ENCODE measurements around the gene FNDC1. TPM values are rescaled to one million over a fixed set of nuclear protein-coding genes. Genes with fewer than 3 reads are reported as not detected.

FNDC1 gene
- total and polyA plus RNA-seq, 8 donors = 0.21 to 3.7 (median 0.79) TPM

DNA sequence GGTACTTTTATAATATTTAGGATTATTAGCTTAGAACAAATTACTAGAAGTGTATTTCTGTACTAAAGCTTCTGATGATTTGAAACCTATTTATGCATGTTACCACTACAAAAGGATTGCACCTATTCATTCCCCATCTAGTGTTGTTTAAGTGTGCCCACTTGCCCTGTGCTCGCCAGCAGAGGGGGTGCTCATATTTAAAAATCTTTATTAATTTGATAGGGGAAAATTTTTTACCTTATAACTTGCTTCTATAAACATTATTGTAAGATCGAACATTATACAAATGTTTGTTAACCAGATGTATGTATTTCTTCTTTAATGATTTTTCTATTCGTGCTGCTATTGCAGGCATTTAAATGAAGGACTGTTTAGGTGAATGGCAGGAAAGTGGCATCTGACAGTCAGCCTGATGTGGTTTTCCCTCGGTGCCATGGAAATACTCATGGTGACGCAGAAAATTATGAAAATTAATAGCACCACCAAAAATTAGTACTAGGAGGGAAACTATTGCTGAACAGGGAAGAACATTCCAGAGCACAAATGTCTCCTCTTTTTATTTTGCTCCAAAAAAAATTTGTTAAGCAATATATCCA is 44.1 kb upstream of the FNDC1 start:
- H3K36me3 ChIP-seq = no peaks in the 10 kb centered on the region

DNA sequence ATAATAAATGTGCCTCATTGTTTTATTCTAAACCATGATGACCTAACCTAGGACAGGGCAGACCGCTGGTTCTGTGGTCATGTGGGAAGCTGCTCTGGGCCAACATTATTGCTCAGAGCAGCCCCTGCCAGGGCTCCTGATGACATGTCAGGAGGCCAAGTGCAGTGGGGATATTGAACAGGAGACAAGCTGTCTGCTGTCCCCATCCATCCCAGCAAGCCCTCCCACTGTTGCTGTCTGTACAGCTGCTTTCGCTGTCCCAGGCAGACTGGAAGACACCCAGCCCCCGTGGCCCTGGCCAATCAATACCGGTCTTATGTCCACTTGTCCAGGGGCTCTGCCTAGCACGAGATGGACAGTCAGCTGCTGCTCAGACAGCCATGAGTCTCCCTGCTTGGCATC is 43.2 kb upstream of the FNDC1 start:
- Histone ChIP-seq H3K9me3 (no peaks in the 10 kb centered on the region), H3K27ac (no peak overlapping the region), H3K4me3 (no peak overlapping the region), H3K36me3 (no peaks in the 10 kb centered on the region), H3K4me1 (no peaks in the 10 kb centered on the region), H3K27me3 (no peaks in the 10 kb centered on the region)
- FAIRE-seq = no peak
- no peak for DNase-seq
- WGBS, 2 donors = 67 to 70% methylated on average over 5 of the region's 5 CpGs
- no peak for ATAC-seq
- TF ChIP-seq, protein P1, sequence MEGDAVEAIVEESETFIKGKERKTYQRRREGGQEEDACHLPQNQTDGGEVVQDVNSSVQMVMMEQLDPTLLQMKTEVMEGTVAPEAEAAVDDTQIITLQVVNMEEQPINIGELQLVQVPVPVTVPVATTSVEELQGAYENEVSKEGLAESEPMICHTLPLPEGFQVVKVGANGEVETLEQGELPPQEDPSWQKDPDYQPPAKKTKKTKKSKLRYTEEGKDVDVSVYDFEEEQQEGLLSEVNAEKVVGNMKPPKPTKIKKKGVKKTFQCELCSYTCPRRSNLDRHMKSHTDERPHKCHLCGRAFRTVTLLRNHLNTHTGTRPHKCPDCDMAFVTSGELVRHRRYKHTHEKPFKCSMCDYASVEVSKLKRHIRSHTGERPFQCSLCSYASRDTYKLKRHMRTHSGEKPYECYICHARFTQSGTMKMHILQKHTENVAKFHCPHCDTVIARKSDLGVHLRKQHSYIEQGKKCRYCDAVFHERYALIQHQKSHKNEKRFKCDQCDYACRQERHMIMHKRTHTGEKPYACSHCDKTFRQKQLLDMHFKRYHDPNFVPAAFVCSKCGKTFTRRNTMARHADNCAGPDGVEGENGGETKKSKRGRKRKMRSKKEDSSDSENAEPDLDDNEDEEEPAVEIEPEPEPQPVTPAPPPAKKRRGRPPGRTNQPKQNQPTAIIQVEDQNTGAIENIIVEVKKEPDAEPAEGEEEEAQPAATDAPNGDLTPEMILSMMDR (IDR thresholded peaks at IDR 0.05) = no peak
- intact Hi-C loops (cut with DNase I) = no loop called here

More for the DNA sequence above, 44.1 kb upstream of the FNDC1 start:
- Histone ChIP-seq H3K4me3 (no peak overlapping the region), H3K27me3 (no peaks in the 10 kb centered on the region), H3K4me1 (no peaks in the 10 kb centered on the region), H3K9me3 (no peaks in the 10 kb centered on the region), H3K27ac (no peak overlapping the region)
- DNase-seq = no peak
- WGBS, 2 donors = 74 to 81% methylated on average over 5 of the region's 5 CpGs
- no peak for ATAC-seq
- no peak for FAIRE-seq
- intact Hi-C loops (cut with DNase I) = no loop called here
- TF ChIP-seq, protein P1 (IDR thresholded peaks at IDR 0.05) = no peak

DNA sequence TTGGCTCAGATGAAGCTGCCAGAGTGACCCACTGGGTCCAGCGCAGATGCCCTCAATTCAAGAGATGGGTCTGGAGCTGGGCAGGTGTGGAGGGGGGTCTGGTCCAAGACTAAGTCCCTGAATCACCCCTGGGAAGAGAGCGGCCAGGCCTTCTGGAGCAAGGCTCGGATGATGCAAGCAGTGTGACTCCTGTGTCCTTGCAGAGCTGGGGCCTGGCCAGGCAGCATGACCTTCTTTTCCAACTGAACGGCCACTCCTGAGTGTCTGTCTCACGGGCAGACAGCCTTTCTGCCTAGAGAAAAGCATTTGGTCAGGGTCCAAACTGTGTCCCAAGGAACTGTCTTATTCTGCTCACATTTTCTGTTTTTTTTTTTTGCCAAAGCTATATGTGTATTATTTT is 42.6 kb upstream of the FNDC1 start:
- intact Hi-C loops (cut with DNase I) = no loop called here
- FAIRE-seq (no peak), DNase-seq (peak in 1 of 6 donors; percentile 26), ATAC-seq (peak in 3 of 4 donors; percentile 48 to 56 (median 50))
- H3K9me3 ChIP-seq = no peaks in the 10 kb centered on the region
- no peaks in the 10 kb centered on the region for H3K36me3 ChIP-seq
- TF ChIP-seq, protein P1 (IDR thresholded peaks at IDR 0.05) = no peak
- no peak overlapping the region for H3K4me3 ChIP-seq
- no peak overlapping the region for H3K27ac ChIP-seq
- 52 to 58% methylated on average over 5 of the region's 5 CpGs for WGBS, 2 donors
- H3K4me1 ChIP-seq = no peaks in the 10 kb centered on the region
- no peaks in the 10 kb centered on the region for H3K27me3 ChIP-seq

DNA sequence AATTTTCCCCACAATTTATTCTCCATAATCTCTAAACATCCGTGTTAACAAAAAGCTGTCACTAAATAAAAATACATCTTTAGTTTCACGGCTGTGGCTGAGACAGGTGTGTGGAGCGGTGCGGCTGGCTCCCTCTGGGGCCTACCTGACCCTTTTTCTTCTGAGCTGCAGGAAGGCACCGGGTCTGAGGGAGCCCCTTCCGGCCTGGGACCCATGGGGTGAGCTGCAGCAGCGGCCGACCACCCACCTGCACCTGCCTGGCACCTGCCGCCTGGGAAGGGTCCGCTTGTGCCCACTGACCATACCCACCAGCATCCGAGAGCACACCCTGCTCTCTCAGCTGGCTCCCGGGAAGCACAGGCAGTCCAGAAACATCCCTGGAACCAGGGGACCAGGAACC is 41.5 kb upstream of the FNDC1 start:
- no peaks in the 10 kb centered on the region for H3K4me1 ChIP-seq
- intact Hi-C loops (cut with DNase I) = no loop called here
- FAIRE-seq = no peak
- H3K27me3 ChIP-seq = no peaks in the 10 kb centered on the region
- ATAC-seq = no peak
- H3K36me3 ChIP-seq = no peaks in the 10 kb centered on the region
- 85 to 89% methylated on average over 12 of the region's 12 CpGs for WGBS, 2 donors
- no peaks in the 10 kb centered on the region for H3K9me3 ChIP-seq
- TF ChIP-seq, protein P1 (IDR thresholded peaks at IDR 0.05) = no peak
- DNase-seq = no peak
- no peak overlapping the region for H3K27ac ChIP-seq
- no peak overlapping the region for H3K4me3 ChIP-seq

DNA sequence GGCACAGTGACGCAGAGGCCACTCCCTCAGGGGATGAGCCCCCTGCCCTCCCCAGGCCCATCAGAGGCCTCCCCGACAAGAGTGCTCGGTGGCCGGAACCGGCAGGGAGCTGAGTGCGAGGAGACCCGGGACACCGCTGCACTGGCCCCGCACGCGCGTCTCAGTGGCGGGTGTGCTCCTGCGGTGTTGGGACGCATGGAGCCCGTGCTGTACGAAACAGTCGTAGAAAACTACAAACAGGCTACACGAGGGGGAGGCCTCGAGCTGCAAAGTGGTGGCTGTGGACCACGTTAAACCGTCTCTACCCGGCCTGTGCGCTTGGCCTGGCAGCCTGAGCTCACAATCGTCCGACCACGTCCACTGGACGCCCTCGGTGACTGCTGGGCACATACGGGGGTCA is 40.2 kb upstream of the FNDC1 start:
- H3K27ac ChIP-seq = no peak overlapping the region
- 90 to 93% methylated on average over 29 to 30 of the region's 30 CpGs for WGBS, 2 donors
- no peaks in the 10 kb centered on the region for H3K9me3 ChIP-seq
- H3K27me3 ChIP-seq = no peaks in the 10 kb centered on the region
- DNase-seq = no peak
- no peaks in the 10 kb centered on the region for H3K4me1 ChIP-seq
- TF ChIP-seq, protein P1 (IDR thresholded peaks at IDR 0.05) = no peak
- intact Hi-C loops (cut with DNase I) = no loop called here
- ATAC-seq = no peak
- no peaks in the 10 kb centered on the region for H3K36me3 ChIP-seq
- no peak overlapping the region for H3K4me3 ChIP-seq
- no peak for FAIRE-seq

Measured in pancreas (tissue), 10 donors.